Mesendoderm (in vitro differentiated cells): Measurements from ENCODE around the gene TMEM255A.

Source experiments
- DNase-seq: peaks from one replicate; pipeline ENCODE4 v3.0.0; 2013
- H2AK5ac ChIP-seq: 2 replicates; pipeline ENCODE4 v1.6.1; 2013; ENCODE audit warnings: low read length, inconsistent platforms
- H2BK120ac ChIP-seq: 2 replicates; pipeline ENCODE4 v1.6.1; 2013; ENCODE audit warnings: low read depth, mild to moderate bottlenecking, low read length, moderate library complexity, mixed read lengths
- H2BK15ac ChIP-seq: replicated peaks from 2 replicates; pipeline ENCODE4 v1.6.1; 2013; ENCODE audit warnings: low read depth, mild to moderate bottlenecking, moderate library complexity
- H2BK5ac ChIP-seq: 2 replicates; pipeline ENCODE4 v1.6.1; 2013; ENCODE audit warnings: low read length, inconsistent platforms
- H3K18ac ChIP-seq: 2 replicates; pipeline ENCODE4 v1.6.1; 2013; ENCODE audit warnings: mild to moderate bottlenecking, low read length, mixed read lengths
- H3K23ac ChIP-seq: one replicate; pipeline ENCODE4 v1.6.1; 2013; ENCODE audit warnings: low read length
- H3K27ac ChIP-seq: 2 replicates; pipeline ENCODE4 v1.5.1; 2013; ENCODE audit warnings: low read depth, mild to moderate bottlenecking, inconsistent platforms, low read length, moderate library complexity
- H3K27me3 ChIP-seq: 2 replicates; pipeline ENCODE4 v1.6.1; 2013; ENCODE audit warnings: low read length, control low read depth, mild to moderate bottlenecking, inconsistent platforms; ENCODE audit not compliant: insufficient read depth, poor library complexity
- H3K36me3 ChIP-seq: 2 replicates; pipeline ENCODE4 v1.6.1; 2013; ENCODE audit warnings: low read length, inconsistent platforms; ENCODE audit not compliant: control insufficient read depth, insufficient read depth
- H3K4ac ChIP-seq: one replicate; pipeline ENCODE4 v1.6.1; 2013; ENCODE audit warnings: low read depth, mild to moderate bottlenecking, low read length, moderate library complexity
- H3K4me1 ChIP-seq: 2 replicates; pipeline ENCODE4 v1.6.1; 2013; ENCODE audit warnings: low read depth, low read length, inconsistent platforms; ENCODE audit not compliant: control insufficient read depth
- H3K4me2 ChIP-seq: 2 replicates; pipeline ENCODE4 v1.6.1; 2013; ENCODE audit warnings: low read length
- H3K4me3 ChIP-seq: 2 replicates; pipeline ENCODE4 v1.5.1; 2013; ENCODE audit warnings: mild to moderate bottlenecking, low read length
- H3K56ac ChIP-seq: one replicate; pipeline ENCODE4 v1.6.1; 2013; ENCODE audit warnings: low read length
- H3K79me1 ChIP-seq: 2 replicates; pipeline ENCODE4 v1.6.1; 2013; ENCODE audit warnings: low read length, inconsistent platforms
- H3K79me2 ChIP-seq: 2 replicates; pipeline ENCODE4 v1.6.1; 2013; ENCODE audit warnings: mild to moderate bottlenecking, low read length; ENCODE audit not compliant: control insufficient read depth, insufficient read depth
- H3K9ac ChIP-seq: 2 replicates; pipeline ENCODE4 v1.6.1; 2013; ENCODE audit warnings: low read length, inconsistent platforms
- H4K5ac ChIP-seq: one replicate; pipeline ENCODE4 v1.6.1; 2013; ENCODE audit warnings: low read length
- H4K8ac ChIP-seq: one replicate; pipeline ENCODE4 v1.6.1; 2013; ENCODE audit warnings: low read depth, mild to moderate bottlenecking, control low read depth, low read length, moderate library complexity
- WGBS: extraction: QIAGEN DNeasy Blood & Tissue Kit; methylation state at CpG from one replicate; pipeline ENCODE4 v1.1.7; 2013; ENCODE audit warnings: low lambda C conversion rate, missing lambda C conversion rate; ENCODE audit not compliant: insufficient coverage; ENCODE audit errors: extremely low coverage; 5-methylcytosine and 5-hydroxymethylcytosine counted together

Gene TMEM255A

DNA sequence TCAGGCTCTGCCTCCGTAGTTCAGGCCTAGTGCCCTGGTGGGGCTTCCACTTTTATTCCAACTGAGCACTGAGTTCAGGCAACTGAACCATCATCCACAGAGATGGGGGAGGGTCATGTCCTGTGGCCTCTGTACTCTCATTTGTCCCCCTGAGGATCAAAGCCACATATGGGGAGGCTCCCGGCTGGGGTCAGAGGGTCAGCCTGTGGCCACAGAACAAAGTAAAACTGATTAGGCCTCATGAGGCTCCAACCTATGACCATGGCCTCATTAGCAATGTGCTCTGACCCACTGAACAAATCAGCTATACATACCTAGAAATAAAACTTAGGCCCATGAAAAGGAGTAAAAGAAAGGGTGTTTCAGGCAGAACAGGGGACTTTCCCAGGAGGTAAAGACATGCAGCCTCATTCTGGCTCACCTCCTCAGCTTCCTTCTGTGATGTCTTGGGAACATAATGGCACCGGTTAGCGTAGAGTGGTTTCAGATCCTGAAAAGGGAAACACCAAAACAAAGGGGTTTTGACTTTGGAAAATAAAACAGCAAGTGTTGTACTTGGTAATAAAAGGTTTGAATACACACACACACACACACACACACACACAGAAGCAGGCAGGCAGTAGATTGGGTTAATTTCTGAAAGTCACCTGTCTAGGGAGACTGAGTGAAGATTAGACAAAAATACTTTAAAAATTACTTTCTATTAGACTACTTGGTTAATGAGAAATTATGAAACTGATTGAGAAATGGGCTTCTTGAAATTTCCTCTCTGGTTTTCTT, 24.3 kb downstream of the TMEM255A start:
- Histone ChIP-seq H2BK5ac (no peak overlapping the region), H3K56ac (no peak overlapping the region), H3K4me3 (no peak overlapping the region), H3K4ac (no peak overlapping the region), H3K9ac (no peak overlapping the region), H3K4me2 (no peak overlapping the region), H4K8ac (no peak overlapping the region), H3K36me3 (no peaks in the 10 kb centered on the region), H3K79me1 (no peaks in the 10 kb centered on the region), H3K27ac (no peak overlapping the region), H3K4me1 (no peaks in the 10 kb centered on the region), H2BK120ac (no peak overlapping the region), H3K23ac (no peak overlapping the region), H2BK15ac (no peak overlapping the region), H3K18ac (no peak overlapping the region), H3K27me3 (no peaks in the 10 kb centered on the region), H2AK5ac (no peak overlapping the region), H4K5ac (no peak overlapping the region), H3K79me2 (no peaks in the 10 kb centered on the region)
- WGBS = no CpG with 5 or more reads among the region's 4 CpGs
- no peak for DNase-seq

DNA sequence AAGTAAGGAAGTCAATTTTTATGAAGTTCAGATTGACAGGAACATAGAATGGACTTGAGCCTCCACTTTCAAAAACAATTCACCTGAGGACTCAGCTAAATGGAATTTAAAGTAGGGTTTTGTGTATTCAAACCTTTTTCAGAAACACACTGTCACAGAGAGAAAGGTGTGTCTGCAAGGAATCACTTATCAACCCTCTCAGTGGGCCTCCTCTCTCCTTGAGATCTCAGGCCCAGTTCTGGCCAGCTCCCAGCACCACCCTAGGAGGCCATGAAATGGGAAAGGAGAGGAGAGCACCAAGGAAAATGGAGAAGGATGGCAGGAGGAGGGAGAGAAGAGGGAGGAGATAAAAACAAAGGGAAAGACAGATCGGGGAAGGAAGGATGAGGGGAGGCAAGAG, 28.6 kb downstream of the TMEM255A start:
- no peak overlapping the region for H4K8ac ChIP-seq

DNA sequence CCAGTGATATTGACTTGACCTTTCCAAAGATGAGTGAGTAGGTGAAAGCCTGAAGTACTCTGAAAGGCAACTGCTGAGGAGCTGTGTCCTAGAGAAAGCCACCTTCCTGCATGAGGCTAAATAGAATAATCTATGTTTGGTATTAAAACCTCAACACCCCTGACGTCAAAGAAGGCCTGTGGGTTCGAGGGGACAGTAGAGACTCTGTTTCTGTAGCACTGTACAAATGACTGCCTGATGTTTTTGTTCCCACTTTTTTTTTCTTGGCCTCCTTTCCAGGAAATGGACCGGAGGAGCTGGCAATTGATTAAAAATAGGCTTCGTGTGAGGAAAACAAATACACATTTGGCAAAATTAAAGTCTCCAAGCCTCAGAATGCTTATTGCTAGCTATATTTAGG, 29.5 kb downstream of the TMEM255A start:
- no peak overlapping the region for H3K4ac ChIP-seq
- no peaks in the 10 kb centered on the region for H3K79me2 ChIP-seq
- no peak overlapping the region for H2BK120ac ChIP-seq
- H3K36me3 ChIP-seq = no peaks in the 10 kb centered on the region
- no peak overlapping the region for H3K4me2 ChIP-seq
- H2BK5ac ChIP-seq = no peak overlapping the region
- no peak overlapping the region for H3K23ac ChIP-seq
- no peak overlapping the region for H4K8ac ChIP-seq
- no peak overlapping the region for H2AK5ac ChIP-seq
- no peak overlapping the region for H3K9ac ChIP-seq
- no peak overlapping the region for H4K5ac ChIP-seq
- no CpG with 5 or more reads among the region's 4 CpGs for WGBS
- no peak overlapping the region for H3K27ac ChIP-seq
- no peak overlapping the region for H3K4me3 ChIP-seq
- H3K27me3 ChIP-seq = no peaks in the 10 kb centered on the region
- H2BK15ac ChIP-seq = no peak overlapping the region
- no peak overlapping the region for H3K56ac ChIP-seq
- no peak overlapping the region for H3K18ac ChIP-seq
- H3K79me1 ChIP-seq = no peaks in the 10 kb centered on the region
- no peak for DNase-seq
- H3K4me1 ChIP-seq = no peaks in the 10 kb centered on the region

More for the DNA sequence above, 28.6 kb downstream of the TMEM255A start:
- Histone ChIP-seq H4K5ac (no peak overlapping the region), H3K36me3 (no peaks in the 10 kb centered on the region), H2BK15ac (no peak overlapping the region), H3K27me3 (no peaks in the 10 kb centered on the region), H3K4me2 (no peak overlapping the region), H3K4me1 (no peaks in the 10 kb centered on the region), H3K79me1 (no peaks in the 10 kb centered on the region), H3K23ac (no peak overlapping the region), H3K56ac (no peak overlapping the region), H2BK5ac (no peak overlapping the region), H3K9ac (no peak overlapping the region), H3K18ac (no peak overlapping the region), H3K4ac (no peak overlapping the region), H2BK120ac (no peak overlapping the region), H3K27ac (no peak overlapping the region), H3K4me3 (no peak overlapping the region), H3K79me2 (no peaks in the 10 kb centered on the region), H2AK5ac (no peak overlapping the region)
- WGBS = no CpG with 5 or more reads among the region's 1 CpG
- DNase-seq = no peak

- no peak overlapping the region for H3K18ac ChIP-seq
- no peaks in the 10 kb centered on the region for H3K36me3 ChIP-seq
- H3K4me3 ChIP-seq = no peak overlapping the region
- no peak overlapping the region for H4K8ac ChIP-seq
- no peaks in the 10 kb centered on the region for H3K79me2 ChIP-seq
- no peak overlapping the region for H3K9ac ChIP-seq
- H3K56ac ChIP-seq = no peak overlapping the region
- H2BK5ac ChIP-seq = no peak overlapping the region
- no peaks in the 10 kb centered on the region for H3K4me1 ChIP-seq
- no peak overlapping the region for H2BK120ac ChIP-seq
- H3K4me2 ChIP-seq = no peak overlapping the region
- H4K5ac ChIP-seq = no peak overlapping the region
- H2AK5ac ChIP-seq = no peak overlapping the region
- no peak overlapping the region for H3K4ac ChIP-seq
- H3K79me1 ChIP-seq = no peaks in the 10 kb centered on the region
- H3K27me3 ChIP-seq = no peaks in the 10 kb centered on the region
- no CpG with 5 or more reads among the region's 10 CpGs for WGBS
- no peak overlapping the region for H2BK15ac ChIP-seq
- H3K23ac ChIP-seq = no peak overlapping the region
- DNase-seq = no peak
- no peak overlapping the region for H3K27ac ChIP-seq
These were observed 30.1 kb downstream of the TMEM255A start for GRCh38 chrX:120281021-120281624.

- H3K4me1 ChIP-seq = no peaks in the 10 kb centered on the region
- H3K4me2 ChIP-seq = no peak overlapping the region
- no CpG with 5 or more reads among the region's 2 CpGs for WGBS
- no peak overlapping the region for H3K4ac ChIP-seq
- no peak overlapping the region for H2BK5ac ChIP-seq
- no peak overlapping the region for H4K8ac ChIP-seq
- no peaks in the 10 kb centered on the region for H3K79me2 ChIP-seq
- H4K5ac ChIP-seq = no peak overlapping the region
- H3K79me1 ChIP-seq = no peaks in the 10 kb centered on the region
- H2BK120ac ChIP-seq = no peak overlapping the region
- no peak overlapping the region for H2BK15ac ChIP-seq
- no peaks in the 10 kb centered on the region for H3K36me3 ChIP-seq
- no peaks in the 10 kb centered on the region for H3K27me3 ChIP-seq
- H3K56ac ChIP-seq = peak overlapping the region; percentile 56
- H3K9ac ChIP-seq = no peak overlapping the region
- H3K23ac ChIP-seq = no peak overlapping the region
- H3K4me3 ChIP-seq = no peak overlapping the region
- peak; percentile 88 for DNase-seq
- H2AK5ac ChIP-seq = no peak overlapping the region
- no peak overlapping the region for H3K18ac ChIP-seq
- H3K27ac ChIP-seq = peak overlapping the region; percentile 28
These were observed 36.3 kb downstream of the TMEM255A start for GRCh38 chrX:120274958-120275357.
